ENCODE data around the gene PPFIBP1.

PPFIBP1 gene

DNA sequence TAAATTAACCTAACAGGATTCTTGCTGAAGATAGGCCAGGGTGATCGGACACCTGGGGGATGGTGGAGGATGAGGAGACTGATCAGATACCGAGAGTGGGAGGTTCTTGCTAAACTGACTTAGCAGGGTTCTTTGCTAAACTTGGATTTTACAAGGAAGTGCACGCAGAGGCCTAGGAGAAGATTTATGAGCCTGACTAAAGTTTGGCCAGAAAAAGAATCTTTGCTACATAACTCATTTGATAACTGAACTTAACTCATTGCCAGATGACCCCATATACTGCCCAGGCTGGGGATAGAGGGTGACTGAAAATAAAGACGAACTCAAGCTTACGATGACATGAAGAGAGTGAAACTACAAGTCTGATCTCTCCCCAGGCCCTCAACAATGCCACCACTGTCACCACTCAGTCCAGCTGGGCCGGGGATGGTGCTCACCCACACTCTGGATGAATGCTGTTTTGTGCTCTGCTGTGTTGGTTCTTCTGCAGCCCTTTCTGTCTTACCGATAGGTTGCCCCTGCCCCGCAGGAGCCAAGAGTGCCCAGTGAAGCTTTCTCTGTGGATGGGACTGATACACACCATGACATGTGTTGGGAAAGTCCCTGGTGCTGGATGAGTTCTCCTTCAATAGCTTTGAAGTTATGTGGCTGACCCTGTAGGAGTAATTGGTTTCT, 29.0 kb downstream of the PPFIBP1 start:
- Histone ChIP-seq H3K4me3 (ENCODE audit: low read length) (no peak overlapping the region), H3K27me3 (ENCODE audit: control insufficient read depth, insufficient read depth, low read length) (no peaks in the 10 kb centered on the region), H3K36me3 (ENCODE audit: control insufficient read depth, insufficient read depth, low read length) (no peaks in the 10 kb centered on the region), H3K27ac (ENCODE audit: low read length) (no peak overlapping the region), H3K4me1 (ENCODE audit: control insufficient read depth, insufficient read depth, low read length) (peaks cover 4% of the 10 kb centered on the region), H3K9me3 (ENCODE audit: control insufficient read depth, insufficient read depth, low read length) (no peaks in the 10 kb centered on the region)
- DNase-seq (ENCODE audit: low read depth, low spot score) = no peak
- WGBS (ENCODE audit: insufficient coverage, insufficient read length) = no CpG with 5 or more reads among the region's 8 CpGs

DNA sequence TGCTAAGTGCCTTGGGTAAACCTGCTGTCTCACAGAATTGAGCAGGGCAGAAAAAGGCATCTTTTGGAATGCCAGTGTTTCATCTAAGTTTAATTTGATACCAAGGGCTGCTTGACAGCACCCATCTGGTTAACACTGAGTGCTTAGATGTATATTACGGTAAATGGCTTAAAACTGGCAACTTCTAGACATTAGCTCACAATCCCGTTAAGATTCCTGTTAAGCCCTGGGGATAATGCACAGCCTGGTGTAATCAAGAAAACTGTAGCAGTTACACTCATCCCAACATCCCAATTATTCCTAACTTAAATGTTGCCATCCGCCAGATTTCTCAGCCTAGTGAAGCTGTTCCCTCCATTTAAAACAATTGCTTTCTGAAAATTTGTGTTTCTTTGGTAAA, 29.9 kb downstream of the PPFIBP1 start:
- no peak overlapping the region for H3K27ac ChIP-seq (ENCODE audit: low read length)
- no CpG with 5 or more reads among the region's 3 CpGs for WGBS (ENCODE audit: insufficient coverage, insufficient read length)
- no peaks in the 10 kb centered on the region for H3K36me3 ChIP-seq (ENCODE audit: control insufficient read depth, insufficient read depth, low read length)
- no peak for DNase-seq (ENCODE audit: low read depth, low spot score)
- no peak overlapping the region for H3K4me3 ChIP-seq (ENCODE audit: low read length)
- H3K27me3 ChIP-seq (ENCODE audit: control insufficient read depth, insufficient read depth, low read length) = no peaks in the 10 kb centered on the region
- peaks cover 4% of the 10 kb centered on the region for H3K4me1 ChIP-seq (ENCODE audit: control insufficient read depth, insufficient read depth, low read length)
- H3K9me3 ChIP-seq (ENCODE audit: control insufficient read depth, insufficient read depth, low read length) = no peaks in the 10 kb centered on the region

GRCh38 chr12:27554421-27555186, 30.6 kb downstream of the PPFIBP1 start:
- Histone ChIP-seq H3K4me1 (ENCODE audit: control insufficient read depth, insufficient read depth, low read length) (peaks cover 4% of the 10 kb centered on the region), H3K27ac (ENCODE audit: low read length) (no peak overlapping the region), H3K9me3 (ENCODE audit: control insufficient read depth, insufficient read depth, low read length) (no peaks in the 10 kb centered on the region), H3K36me3 (ENCODE audit: control insufficient read depth, insufficient read depth, low read length) (no peaks in the 10 kb centered on the region), H3K4me3 (ENCODE audit: low read length) (no peak overlapping the region), H3K27me3 (ENCODE audit: control insufficient read depth, insufficient read depth, low read length) (no peaks in the 10 kb centered on the region)
- DNase-seq (ENCODE audit: low read depth, low spot score) = no peak
- no CpG with 5 or more reads among the region's 14 CpGs for WGBS (ENCODE audit: insufficient coverage, insufficient read length)

GRCh38 chr12:27555361-27555760, 31.4 kb downstream of the PPFIBP1 start:
- DNase-seq (ENCODE audit: low read depth, low spot score) = no peak
- no peaks in the 10 kb centered on the region for H3K36me3 ChIP-seq (ENCODE audit: control insufficient read depth, insufficient read depth, low read length)
- H3K27ac ChIP-seq (ENCODE audit: low read length) = no peak overlapping the region
- no CpG with 5 or more reads among the region's 5 CpGs for WGBS (ENCODE audit: insufficient coverage, insufficient read length)
- H3K4me1 ChIP-seq (ENCODE audit: control insufficient read depth, insufficient read depth, low read length) = peaks cover 2% of the 10 kb centered on the region; the same call in 1 of the 2 replicates
- no peak overlapping the region for H3K4me3 ChIP-seq (ENCODE audit: low read length)
- H3K9me3 ChIP-seq (ENCODE audit: control insufficient read depth, insufficient read depth, low read length) = no peaks in the 10 kb centered on the region
- no peaks in the 10 kb centered on the region for H3K27me3 ChIP-seq (ENCODE audit: control insufficient read depth, insufficient read depth, low read length)

DNA sequence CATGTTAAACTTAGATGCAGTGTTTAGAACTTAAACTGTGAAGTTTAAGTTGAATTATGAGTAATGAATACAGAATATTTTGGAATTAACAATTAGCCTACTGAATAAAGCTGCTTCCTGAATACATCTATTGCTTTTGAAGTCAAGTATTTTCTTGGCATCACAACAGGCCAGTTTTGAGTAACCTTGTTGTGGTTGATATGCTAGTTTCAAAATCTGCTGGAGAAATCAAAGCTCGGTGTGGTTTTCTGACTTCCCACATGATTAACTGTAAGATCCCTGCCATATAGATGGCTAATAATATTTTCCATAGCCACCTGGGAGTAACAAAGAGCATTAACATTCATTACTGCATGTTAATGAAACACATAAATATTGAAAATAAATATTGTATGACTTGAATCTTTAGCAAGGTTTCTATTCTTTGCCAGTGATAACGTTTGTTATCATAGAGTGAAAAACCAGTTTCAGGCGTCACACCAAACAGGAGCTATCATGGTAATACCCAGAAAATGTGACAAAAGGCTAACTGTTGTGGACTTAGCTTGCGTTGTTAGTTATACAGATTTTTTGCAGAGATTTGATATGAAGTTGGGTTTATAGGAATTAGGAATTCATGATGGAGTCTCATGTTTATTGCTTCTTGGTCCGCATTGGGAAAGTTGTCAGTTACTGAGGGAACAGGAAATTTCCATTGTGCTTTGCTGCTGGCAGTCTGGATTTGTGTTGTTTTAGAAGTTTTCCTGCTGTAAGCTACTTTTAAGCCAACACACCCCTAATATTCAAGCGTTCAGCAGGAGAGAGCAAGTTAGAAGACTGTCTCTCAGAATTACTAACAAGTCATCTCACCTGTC, 32.1 kb downstream of the PPFIBP1 start:
- Histone ChIP-seq H3K4me3 (ENCODE audit: low read length) (no peak overlapping the region), H3K9me3 (ENCODE audit: control insufficient read depth, insufficient read depth, low read length) (no peaks in the 10 kb centered on the region), H3K36me3 (ENCODE audit: control insufficient read depth, insufficient read depth, low read length) (no peaks in the 10 kb centered on the region), H3K27me3 (ENCODE audit: control insufficient read depth, insufficient read depth, low read length) (no peaks in the 10 kb centered on the region), H3K4me1 (ENCODE audit: control insufficient read depth, insufficient read depth, low read length) (peaks cover 2% of the 10 kb centered on the region; the same call in 1 of the 2 replicates), H3K27ac (ENCODE audit: low read length) (no peak overlapping the region)
- no peak for DNase-seq (ENCODE audit: low read depth, low spot score)
- 100% methylated on average over 1 of the region's 6 CpGs for WGBS (ENCODE audit: insufficient coverage, insufficient read length)

DNA sequence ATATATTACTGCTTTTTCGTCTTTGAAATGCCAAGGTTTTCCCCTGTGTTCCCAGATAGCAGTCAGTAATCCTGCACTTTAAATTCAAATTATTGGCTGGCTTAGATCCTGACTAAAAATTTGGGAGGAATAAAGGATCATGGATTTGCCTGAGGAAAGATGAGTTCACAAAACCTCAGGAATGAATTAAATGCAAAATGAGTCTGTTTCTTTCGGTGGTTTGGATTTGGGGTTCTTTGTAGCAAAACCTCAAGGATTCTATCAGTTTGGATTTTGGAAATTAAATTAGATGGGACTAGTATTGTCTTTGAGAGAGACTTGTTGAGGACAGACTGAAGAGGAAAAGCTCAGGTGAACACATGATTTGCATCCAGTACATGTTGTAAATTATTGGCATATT, 36.1 kb downstream of the PPFIBP1 start:
- H3K4me1 ChIP-seq (ENCODE audit: control insufficient read depth, insufficient read depth, low read length) = 0 out of 2 replicates have a peak, but pooled peaks cover 1% of the 10 kb centered on the region
- no peak overlapping the region for H3K4me3 ChIP-seq (ENCODE audit: low read length)
- WGBS (ENCODE audit: insufficient coverage, insufficient read length) = no CpG with 5 or more reads among the region's 2 CpGs

DNA sequence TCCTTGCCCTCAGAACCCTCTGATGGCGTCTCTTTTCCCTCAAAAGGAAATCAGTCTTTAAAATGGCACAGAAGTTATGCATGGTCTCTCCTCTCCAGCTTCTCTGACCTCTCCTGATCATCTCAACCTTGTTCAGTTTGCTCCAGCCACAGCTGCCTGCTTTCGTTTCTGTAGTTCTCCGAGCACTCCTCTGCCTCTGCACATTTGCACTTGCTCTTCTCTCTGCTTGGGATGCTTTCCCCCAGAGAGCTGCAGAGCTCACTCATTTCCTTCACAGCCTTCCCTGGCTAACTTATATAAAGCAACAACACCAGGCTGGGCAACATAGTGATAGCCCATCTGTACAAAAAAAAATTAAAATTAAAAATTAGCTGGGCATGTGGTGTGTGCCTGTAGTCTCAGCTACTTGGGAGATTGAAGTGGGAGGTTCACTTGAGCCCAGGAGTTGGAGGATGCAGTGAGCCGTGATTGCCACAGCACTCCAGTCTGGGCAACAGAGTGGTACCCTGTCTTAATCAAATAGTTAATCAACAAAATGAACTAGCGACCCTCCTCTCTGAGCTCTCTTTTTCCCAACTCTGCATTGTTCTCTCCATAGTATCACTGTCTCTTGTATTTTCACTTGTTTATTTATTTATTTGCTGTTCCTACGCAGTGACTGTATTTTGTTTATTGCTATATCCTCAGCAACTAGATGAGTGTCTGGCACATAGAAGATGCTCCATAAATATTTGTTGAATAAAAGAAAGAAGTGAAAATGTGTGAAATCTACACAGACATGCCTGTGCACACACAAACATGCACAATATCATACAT, 37.7 kb downstream of the PPFIBP1 start:
- Histone ChIP-seq H3K4me1 (ENCODE audit: control insufficient read depth, insufficient read depth, low read length) (0 out of 2 replicates have a peak, but pooled peaks cover 1% of the 10 kb centered on the region), H3K27me3 (ENCODE audit: control insufficient read depth, insufficient read depth, low read length) (no peaks in the 10 kb centered on the region), H3K4me3 (ENCODE audit: low read length) (no peak overlapping the region), H3K36me3 (ENCODE audit: control insufficient read depth, insufficient read depth, low read length) (no peaks in the 10 kb centered on the region), H3K27ac (ENCODE audit: low read length) (no peak overlapping the region), H3K9me3 (ENCODE audit: control insufficient read depth, insufficient read depth, low read length) (no peaks in the 10 kb centered on the region)
- no peak for DNase-seq (ENCODE audit: low read depth, low spot score)
- no CpG with 5 or more reads among the region's 6 CpGs for WGBS (ENCODE audit: insufficient coverage, insufficient read length)

More for the DNA sequence above, 36.1 kb downstream of the PPFIBP1 start:
- no peaks in the 10 kb centered on the region for H3K36me3 ChIP-seq (ENCODE audit: control insufficient read depth, insufficient read depth, low read length)
- H3K27me3 ChIP-seq (ENCODE audit: control insufficient read depth, insufficient read depth, low read length) = no peaks in the 10 kb centered on the region
- H3K27ac ChIP-seq (ENCODE audit: low read length) = no peak overlapping the region
- no peak for DNase-seq (ENCODE audit: low read depth, low spot score)
- H3K9me3 ChIP-seq (ENCODE audit: control insufficient read depth, insufficient read depth, low read length) = no peaks in the 10 kb centered on the region

DNA sequence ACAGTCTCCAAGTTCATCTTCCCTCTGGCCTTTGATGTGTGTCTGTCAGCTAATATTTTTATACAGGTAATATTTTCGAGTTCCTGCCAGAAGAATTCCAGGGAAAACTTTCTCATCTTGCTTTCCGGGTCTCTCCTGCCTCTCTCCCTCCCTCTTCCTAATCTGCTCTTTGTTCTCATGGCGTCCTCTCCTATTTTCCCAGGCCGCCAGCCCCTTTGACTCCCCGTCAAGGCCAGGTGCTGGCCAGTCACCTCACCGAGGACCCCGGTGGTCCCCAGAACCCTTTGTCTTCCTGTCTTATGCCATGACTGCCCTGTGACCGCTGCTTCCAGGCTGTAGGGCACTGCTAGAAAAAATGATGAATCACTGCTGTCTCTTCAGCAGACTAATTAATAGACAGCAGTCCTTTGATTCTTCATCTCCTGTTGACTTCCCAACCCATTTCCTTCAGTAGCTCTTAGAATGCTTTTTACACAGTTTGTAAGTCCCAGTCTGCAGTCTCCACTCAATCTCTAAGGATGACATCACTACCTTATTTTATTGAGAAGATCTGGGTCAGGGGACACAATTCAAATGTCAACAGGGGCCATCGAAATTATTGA, 40.7 kb downstream of the PPFIBP1 start:
- Histone ChIP-seq H3K27ac (ENCODE audit: low read length) (no peak overlapping the region), H3K4me3 (ENCODE audit: low read length) (no peak overlapping the region), H3K9me3 (ENCODE audit: control insufficient read depth, insufficient read depth, low read length) (no peaks in the 10 kb centered on the region), H3K4me1 (ENCODE audit: control insufficient read depth, insufficient read depth, low read length) (0 out of 2 replicates have a peak, but pooled peaks cover 1% of the 10 kb centered on the region), H3K27me3 (ENCODE audit: control insufficient read depth, insufficient read depth, low read length) (no peaks in the 10 kb centered on the region), H3K36me3 (ENCODE audit: control insufficient read depth, insufficient read depth, low read length) (no peaks in the 10 kb centered on the region)
- no CpG with 5 or more reads among the region's 9 CpGs for WGBS (ENCODE audit: insufficient coverage, insufficient read length)
- no peak for DNase-seq (ENCODE audit: low read depth, low spot score)

GRCh38 chr12:27566159-27566558, 42.2 kb downstream of the PPFIBP1 start:
- Histone ChIP-seq H3K36me3 (ENCODE audit: control insufficient read depth, insufficient read depth, low read length) (no peaks in the 10 kb centered on the region), H3K27me3 (ENCODE audit: control insufficient read depth, insufficient read depth, low read length) (no peaks in the 10 kb centered on the region), H3K4me3 (ENCODE audit: low read length) (no peak overlapping the region), H3K27ac (ENCODE audit: low read length) (no peak overlapping the region), H3K9me3 (ENCODE audit: control insufficient read depth, insufficient read depth, low read length) (no peaks in the 10 kb centered on the region), H3K4me1 (ENCODE audit: control insufficient read depth, insufficient read depth, low read length) (0 out of 2 replicates have a peak, but pooled peaks cover 1% of the 10 kb centered on the region)
- WGBS (ENCODE audit: insufficient coverage, insufficient read length) = no CpG with 5 or more reads among the region's 2 CpGs
- no peak for DNase-seq (ENCODE audit: low read depth, low spot score)

All from iPS DF 6.9 (cell line).